ENCODE measurements around the gene CLSTN3. TPM values are rescaled to one million over a fixed set of nuclear protein-coding genes. Genes with fewer than 3 reads are reported as not detected.
"Not testable (repeated sequence)": the region's sequence is repeated elsewhere in the genome, so short reads cannot be mapped to it uniquely, and the experiment has no call there.

Gene CLSTN3
- polyA plus RNA-seq, 1 donor from 2014 or later, result 2.9 TPM

DNA sequence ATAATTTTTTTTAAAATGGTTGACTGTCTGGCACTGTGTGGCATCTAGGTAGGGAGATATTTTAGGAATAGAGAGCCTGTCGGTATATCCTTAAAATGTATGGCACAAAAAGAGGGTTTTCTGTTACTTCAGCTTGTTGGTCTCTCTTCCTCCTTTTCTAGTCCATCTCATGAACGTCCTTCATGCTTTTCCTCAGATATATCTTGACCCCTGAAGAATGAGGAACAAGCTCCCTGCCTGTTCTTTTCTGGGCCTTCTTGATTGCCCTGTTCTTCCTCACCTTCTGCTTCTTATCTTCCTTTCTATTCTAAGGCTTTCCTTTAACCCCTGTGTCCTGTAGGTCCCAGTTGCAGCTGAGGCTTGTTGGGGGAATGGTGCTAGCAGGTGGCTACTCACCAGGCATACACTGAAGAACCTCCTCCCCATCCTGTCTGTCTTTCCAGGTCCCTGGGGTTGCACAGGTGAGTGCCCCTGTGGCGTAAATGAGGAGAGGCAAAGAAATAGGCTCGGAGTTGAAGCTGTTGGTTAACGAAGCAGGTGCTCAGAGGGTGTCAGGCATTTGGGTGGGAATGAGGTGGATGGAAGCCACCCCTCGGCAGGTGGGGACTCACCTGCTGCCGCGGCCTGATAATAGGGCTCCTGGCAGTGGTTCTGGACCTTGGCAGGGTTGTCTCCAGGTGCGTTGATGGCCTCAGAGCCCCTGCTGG lies 30.7 kb upstream of the CLSTN3 start:
- Mint-ChIP-seq H3K27ac (no peak overlapping the region), H3K4me3 (no peak overlapping the region), H3K27me3 (no peaks in the 10 kb centered on the region), H3K9me3 (no peaks in the 10 kb centered on the region), H3K4me1 (peaks cover 5% of the 10 kb centered on the region in 3 donors), H3K36me3 (peaks cover 7% of the 10 kb centered on the region)

DNA sequence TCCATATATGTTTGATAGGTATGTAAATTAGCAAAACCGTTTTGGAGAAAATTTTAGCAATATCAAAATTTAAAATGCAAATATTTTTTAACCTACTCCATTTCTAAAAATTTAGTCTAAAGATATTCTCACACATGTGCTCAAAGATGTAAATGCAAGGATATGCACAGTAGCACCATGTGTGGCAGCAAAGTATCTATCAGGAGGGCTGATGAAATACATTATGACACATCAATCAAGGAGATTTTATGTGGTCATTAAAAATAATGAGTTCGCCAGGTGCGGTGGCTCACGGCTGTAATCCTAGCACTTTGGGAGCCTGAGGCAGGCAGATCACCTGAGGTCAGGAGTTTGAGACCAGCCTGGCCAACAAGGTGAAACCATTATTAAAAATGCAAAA lies 29.9 kb upstream of the CLSTN3 start:
- peaks cover 5% of the 10 kb centered on the region in 3 donors for H3K4me1 Mint-ChIP-seq
- H3K4me3 Mint-ChIP-seq, result no peak overlapping the region
- no peaks in the 10 kb centered on the region for H3K27me3 Mint-ChIP-seq
- no peaks in the 10 kb centered on the region for H3K9me3 Mint-ChIP-seq
- H3K36me3 Mint-ChIP-seq, result peaks cover 7% of the 10 kb centered on the region
- H3K27ac Mint-ChIP-seq, result no peak overlapping the region

DNA sequence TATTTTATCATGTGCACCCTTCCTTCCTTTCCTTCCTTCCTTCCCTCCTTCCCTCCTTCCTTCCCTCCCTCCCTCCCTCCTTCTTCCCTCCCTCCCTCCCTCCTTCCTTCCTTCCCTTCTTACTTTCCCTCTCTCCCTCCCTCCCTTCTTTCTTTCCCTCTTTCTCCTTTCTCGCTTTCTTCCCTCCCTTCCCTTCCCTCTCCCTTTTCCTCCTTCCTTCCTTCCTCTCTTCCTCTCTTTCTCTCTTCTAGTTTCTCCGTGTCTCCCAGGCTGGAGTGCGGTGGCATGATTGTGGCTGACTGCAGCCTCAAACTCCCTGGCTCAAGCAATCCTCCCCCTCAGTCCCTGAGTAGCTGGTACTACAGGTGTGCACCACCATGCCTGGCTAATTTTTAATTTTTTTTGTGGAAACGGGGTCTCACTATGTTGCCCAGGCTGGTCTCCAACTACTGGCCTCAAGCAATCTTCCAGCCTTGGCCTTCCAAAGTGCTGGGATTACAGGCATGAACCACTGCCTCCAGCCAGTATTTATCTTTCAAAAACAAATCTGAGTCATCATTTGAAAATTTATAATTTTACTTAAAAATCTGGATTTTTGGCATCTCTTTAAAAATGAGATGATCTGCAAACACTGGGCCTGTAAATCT lies 29.0 kb upstream of the CLSTN3 start:
- H3K27ac Mint-ChIP-seq, result no peak overlapping the region

DNA sequence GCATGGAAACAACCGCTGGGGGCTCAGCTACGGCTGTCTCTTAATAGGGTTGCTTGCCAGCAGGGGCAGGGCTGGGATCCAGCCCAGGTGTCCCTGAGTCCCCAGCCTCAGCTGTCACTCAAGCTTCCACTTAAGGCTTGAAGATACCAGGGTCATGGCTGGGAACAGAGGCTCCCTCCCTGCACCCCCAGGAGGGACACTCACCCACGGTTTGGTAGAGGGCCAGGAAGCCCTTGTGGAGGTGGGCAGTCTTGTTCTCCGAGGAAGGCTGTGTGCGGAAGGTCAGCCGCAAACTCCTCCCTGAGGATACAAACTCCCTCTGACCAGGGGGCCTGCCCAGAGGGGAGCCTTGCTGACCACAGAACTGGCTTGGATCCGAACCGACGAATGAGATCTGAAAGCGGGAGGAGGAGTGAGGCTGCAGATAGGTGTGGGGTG lies 28.5 kb upstream of the CLSTN3 start:
- Mint-ChIP-seq H3K4me3 (no peak overlapping the region), H3K4me1 (peaks cover 5 to 15% (median 8%) of the 10 kb centered on the region in 3 donors), H3K36me3 (peaks cover 14% of the 10 kb centered on the region), H3K9me3 (peaks cover 0 to 12% (median 0%) of the 10 kb centered on the region in 3 donors), H3K27ac (no peak overlapping the region), H3K27me3 (no peaks in the 10 kb centered on the region)

More for the DNA sequence above, 29.0 kb upstream of the CLSTN3 start:
- peaks cover 5 to 12% (median 5%) of the 10 kb centered on the region in 3 donors for H3K4me1 Mint-ChIP-seq
- H3K36me3 Mint-ChIP-seq, result peaks cover 14% of the 10 kb centered on the region
- H3K4me3 Mint-ChIP-seq, result no peak overlapping the region
- no peaks in the 10 kb centered on the region for H3K27me3 Mint-ChIP-seq
- peaks cover 0 to 8% (median 0%) of the 10 kb centered on the region in 3 donors for H3K9me3 Mint-ChIP-seq

DNA sequence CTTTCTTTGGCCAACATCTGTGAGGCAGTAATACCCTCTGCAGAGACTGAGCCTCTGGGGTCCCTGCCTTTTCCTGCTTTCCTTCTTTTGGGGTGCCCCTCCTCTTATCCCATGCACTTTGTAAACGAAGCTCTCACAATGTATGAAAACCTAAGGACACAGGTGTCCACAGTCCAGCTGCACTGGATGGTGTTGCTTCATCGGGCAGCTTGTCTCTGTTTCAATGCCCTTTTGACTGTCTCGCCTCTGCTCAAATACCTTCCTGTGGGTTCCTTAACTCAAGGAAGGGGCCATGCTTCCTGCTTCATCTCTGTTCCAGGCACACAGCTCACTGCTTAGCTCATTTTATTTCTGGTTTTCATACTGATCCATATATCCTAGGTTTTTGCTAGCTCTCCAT lies 27.6 kb upstream of the CLSTN3 start:
- Mint-ChIP-seq H3K4me3 (no peak overlapping the region), H3K9me3 (peaks cover 0 to 12% (median 0%) of the 10 kb centered on the region in 3 donors), H3K4me1 (peaks cover 5 to 19% (median 8%) of the 10 kb centered on the region in 3 donors), H3K27ac (no peak overlapping the region), H3K27me3 (no peaks in the 10 kb centered on the region), H3K36me3 (peaks cover 14% of the 10 kb centered on the region)

DNA sequence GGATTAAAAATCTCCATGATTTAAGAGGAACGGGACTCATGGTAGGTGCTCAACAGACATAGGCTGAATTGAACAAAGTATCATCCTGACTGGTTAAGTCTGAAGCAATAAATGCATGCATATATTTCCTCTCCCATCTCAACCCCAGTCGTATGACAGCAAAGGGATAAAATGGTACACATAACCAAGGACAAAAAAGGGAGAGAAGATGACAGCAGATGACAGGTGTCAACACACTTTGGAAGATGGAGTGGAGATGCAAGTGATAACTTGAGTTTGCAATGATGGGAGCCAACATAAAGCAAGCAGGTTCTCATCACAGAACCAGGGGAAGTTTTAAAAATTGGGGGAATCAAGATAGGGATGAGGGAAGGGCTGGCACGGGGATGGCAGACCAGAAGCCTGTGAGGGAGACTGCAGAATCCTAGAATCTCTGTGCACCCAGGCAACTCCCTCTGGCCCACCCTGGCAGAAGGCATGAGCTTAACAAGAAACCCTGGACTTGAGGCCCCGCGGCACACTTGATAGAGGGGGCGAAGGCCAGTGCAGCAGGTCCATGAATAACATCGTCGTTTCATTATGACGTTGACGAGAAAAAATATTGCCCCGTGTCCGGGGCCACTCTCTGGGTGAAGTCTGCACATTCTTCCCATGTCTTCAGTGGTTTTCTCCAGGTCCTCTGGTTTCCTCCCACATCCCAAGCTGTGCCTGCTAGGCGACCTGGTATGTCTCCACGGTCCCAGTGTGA lies 26.2 kb upstream of the CLSTN3 start:
- Mint-ChIP-seq H3K27ac (peak overlapping the region in 1 of 3 donors; percentile 41), H3K9me3 (peaks cover 0 to 12% (median 0%) of the 10 kb centered on the region in 3 donors), H3K4me1 (peaks cover 9 to 24% (median 13%) of the 10 kb centered on the region in 3 donors), H3K36me3 (peaks cover 12% of the 10 kb centered on the region), H3K27me3 (no peaks in the 10 kb centered on the region), H3K4me3 (no peak overlapping the region)

DNA sequence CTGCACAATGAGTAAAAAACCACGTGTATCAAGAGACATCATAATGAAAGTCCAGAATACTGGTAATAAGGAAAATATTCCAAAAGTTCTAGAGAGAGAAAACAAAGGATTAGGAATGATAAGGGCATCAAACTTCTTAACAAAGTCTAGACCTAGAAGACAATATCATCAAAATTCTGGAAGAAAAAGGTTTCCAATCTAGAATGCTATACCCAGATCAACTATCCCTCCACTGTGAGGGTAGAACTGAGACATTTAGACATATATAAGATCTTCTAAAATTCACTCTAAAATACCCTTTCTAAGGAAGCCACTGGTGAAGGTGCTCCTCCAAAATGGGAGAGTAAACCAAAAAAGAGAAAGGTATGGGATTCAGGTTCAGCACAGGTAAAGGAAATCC lies 24.1 kb upstream of the CLSTN3 start:
- peaks cover 10 to 24% (median 24%) of the 10 kb centered on the region in 3 donors for H3K4me1 Mint-ChIP-seq
- peak overlapping the region in 2 of 3 donors; percentile 59 to 72 for H3K27ac Mint-ChIP-seq
- H3K27me3 Mint-ChIP-seq, result no peaks in the 10 kb centered on the region
- peaks cover 12% of the 10 kb centered on the region for H3K36me3 Mint-ChIP-seq
- H3K9me3 Mint-ChIP-seq, result peaks cover 0 to 12% (median 0%) of the 10 kb centered on the region in 3 donors
- H3K4me3 Mint-ChIP-seq, result peak overlapping the region in 2 of 4 donors; percentile 57 to 80

DNA sequence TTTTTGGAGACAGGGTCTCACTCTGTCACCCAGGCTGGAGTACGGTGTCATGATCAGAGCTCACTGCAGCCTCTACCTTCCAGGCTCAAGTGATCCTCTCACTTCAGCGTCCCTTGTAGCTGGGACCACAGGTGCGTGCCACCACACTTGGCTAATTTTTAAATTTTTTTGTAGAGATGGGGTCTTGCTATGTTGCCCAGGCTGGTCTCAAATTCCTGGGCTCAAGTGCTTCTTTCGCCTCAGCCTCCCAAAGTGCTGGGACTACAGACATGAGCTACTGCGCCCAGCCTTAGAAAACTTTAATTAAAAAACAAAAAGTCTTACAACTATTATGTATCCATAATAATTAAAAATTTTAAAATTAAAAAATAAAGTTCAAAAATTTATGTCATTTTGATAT lies 23.0 kb upstream of the CLSTN3 start:
- H3K27me3 Mint-ChIP-seq, result not testable (repeated sequence)
- Mint-ChIP-seq H3K4me3 (peak overlapping the region in 2 of 4 donors; percentile 68 to 80), H3K9me3 (peaks cover 0 to 12% (median 0%) of the 10 kb centered on the region in 3 donors), H3K4me1 (peaks cover 9 to 24% (median 24%) of the 10 kb centered on the region in 3 donors), H3K27ac (peak overlapping the region in 1 of 3 donors; percentile 59), H3K36me3 (peaks cover 12% of the 10 kb centered on the region)

DNA sequence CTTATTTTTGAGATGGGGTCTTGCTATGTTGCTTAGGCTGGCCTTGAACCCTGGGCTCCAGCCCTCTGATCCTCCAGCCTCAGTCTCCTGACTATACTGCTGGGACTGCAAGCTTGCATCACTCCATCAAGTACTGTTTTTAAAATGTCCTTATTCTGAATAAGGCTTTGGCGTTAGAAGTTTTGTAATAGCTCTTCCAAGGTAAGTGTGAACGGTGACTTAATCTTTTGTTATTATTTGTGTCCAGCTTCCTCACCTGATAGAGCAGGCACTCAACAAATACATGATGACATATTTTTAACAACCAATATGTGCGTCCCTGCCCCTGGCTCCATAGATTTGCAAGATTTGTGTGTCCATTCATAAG lies 22.6 kb upstream of the CLSTN3 start:
- peak overlapping the region; percentile 91 to 99 (median 98) for H3K4me3 Mint-ChIP-seq
- peaks cover 0 to 12% (median 0%) of the 10 kb centered on the region in 3 donors for H3K9me3 Mint-ChIP-seq
- peak overlapping the region; percentile 90 to 94 (median 91) for H3K27ac Mint-ChIP-seq
- H3K27me3 Mint-ChIP-seq, result no peaks in the 10 kb centered on the region
- peaks cover 6 to 24% (median 22%) of the 10 kb centered on the region in 3 donors for H3K4me1 Mint-ChIP-seq
- peaks cover 10% of the 10 kb centered on the region for H3K36me3 Mint-ChIP-seq

DNA sequence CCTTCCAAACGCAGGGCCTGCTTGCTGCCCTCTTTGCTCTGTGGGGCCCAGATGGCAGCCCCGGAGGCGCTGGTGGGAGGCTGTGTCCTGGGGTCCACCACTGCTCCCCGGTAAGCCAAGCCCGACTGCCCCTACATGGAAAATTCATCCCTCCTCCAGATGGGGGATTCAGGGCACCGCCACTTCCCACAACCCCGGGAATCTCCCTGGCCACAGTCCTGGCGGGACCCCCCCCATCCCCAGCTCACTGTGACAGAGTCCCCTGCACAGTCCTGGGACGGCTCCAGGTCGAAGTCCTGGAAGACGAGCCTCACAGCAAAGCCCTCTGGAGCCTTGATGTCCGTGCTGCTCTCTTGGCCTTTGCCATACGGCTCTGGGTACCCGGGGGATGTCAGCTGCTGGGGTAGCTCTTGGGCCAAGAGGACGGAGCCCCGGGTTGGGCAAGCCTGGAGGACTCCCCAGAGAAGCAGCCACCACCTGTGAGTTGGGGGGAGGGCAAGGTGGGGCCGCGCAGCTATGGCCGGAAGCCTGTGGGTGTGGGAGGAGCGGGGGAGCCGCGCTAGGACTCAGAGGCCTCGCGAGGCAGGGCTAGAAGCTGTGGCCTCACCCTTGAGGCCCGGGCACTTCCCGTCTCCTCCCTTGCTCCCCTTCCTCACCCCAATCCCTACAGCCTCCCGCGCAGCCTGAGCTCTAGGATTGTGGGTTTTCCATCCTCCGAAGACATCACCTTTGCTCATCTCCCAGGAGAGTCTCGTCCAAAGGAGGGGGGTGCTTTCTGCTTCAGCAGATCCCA lies 22.0 kb upstream of the CLSTN3 start:
- Mint-ChIP-seq H3K4me1 (peaks cover 6 to 24% (median 21%) of the 10 kb centered on the region in 3 donors), H3K36me3 (peaks cover 7% of the 10 kb centered on the region), H3K27me3 (no peaks in the 10 kb centered on the region), H3K9me3 (peaks cover 0 to 12% (median 0%) of the 10 kb centered on the region in 3 donors), H3K4me3 (peak overlapping the region; percentile 91 to 99 (median 98)), H3K27ac (peak overlapping the region; percentile 90 to 94 (median 91))

DNA sequence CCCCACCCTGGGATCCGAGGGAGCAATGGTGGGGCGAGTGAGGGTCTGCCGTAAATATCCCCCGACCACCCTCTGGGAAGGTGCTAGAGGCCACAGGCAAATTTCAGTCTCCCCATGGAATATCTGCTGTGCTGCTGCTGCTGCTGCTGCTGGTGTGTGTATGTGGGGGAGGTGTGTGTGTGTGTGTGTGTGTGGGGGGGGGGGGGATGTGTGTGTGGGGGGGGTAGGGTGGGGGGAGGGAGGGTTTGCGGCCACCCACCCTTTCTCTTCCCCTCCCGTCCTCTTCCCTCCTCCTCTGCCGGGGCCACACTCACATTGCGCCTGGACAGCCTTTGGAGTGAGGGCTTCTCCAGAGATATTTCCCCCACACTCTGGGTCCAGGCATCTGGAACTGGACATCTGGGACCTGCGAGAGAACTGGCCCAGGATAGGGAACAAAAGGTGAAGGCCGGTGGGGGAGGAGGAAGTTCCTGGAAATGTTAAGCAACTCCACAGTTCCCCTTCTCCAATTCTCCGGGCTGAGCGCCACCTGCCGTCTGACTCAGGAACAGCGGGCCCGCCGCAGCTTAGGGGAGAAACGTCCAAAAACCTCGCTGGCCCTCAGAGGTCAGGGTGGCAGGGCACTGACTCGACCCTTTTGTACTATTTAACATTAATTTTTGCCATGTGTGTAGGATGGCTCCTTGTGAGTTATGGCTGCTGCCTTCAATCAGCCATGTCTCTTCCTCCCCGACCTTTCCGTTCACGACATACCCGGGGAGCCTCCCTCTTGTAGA lies 21.2 kb upstream of the CLSTN3 start, which contains the start of gene C1RL:
TSS of gene C1RL (minus strand) at position 419 of the 776 bp plus-strand sequence. CDS start at position 385, 34 bp downstream.
- peaks cover 10 to 25% (median 25%) of the 10 kb centered on the region in 3 donors for H3K4me1 Mint-ChIP-seq
- peaks cover 7% of the 10 kb centered on the region for H3K36me3 Mint-ChIP-seq
- H3K27me3 Mint-ChIP-seq, result no peaks in the 10 kb centered on the region

DNA sequence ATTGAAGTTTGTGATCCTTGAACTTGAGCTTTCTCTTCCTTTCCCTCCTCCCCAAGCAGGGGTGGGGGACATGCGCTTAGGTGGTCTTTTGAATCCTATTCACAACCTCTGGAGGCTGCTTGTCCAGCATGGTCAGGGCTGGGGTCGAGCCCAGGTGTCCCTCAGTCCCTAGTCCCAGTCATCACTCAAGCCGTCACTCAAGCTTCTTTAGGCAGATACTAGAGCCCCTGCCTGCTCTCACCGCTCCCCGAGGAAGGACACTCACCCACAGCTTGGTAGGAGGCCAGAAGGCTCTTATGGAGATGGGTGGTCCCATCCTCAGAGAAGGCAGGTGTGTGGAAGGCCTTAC lies 20.6 kb upstream of the CLSTN3 start:
- H3K4me3 Mint-ChIP-seq, result peak overlapping the region; percentile 91 to 98 (median 95)
- H3K36me3 Mint-ChIP-seq, result peaks cover 7% of the 10 kb centered on the region
- H3K27me3 Mint-ChIP-seq, result no peaks in the 10 kb centered on the region
- H3K9me3 Mint-ChIP-seq, result peaks cover 0 to 12% (median 0%) of the 10 kb centered on the region in 3 donors
- peak overlapping the region; percentile 30 to 90 (median 80) for H3K27ac Mint-ChIP-seq
- H3K4me1 Mint-ChIP-seq, result peaks cover 10 to 25% (median 24%) of the 10 kb centered on the region in 3 donors

More for the DNA sequence above, 21.2 kb upstream of the CLSTN3 start, which contains the start of gene C1RL:
- Mint-ChIP-seq H3K4me3 (peak within 1 kb of the TSS; percentile 91 to 99 (median 98)), H3K9me3 (peaks cover 0 to 12% (median 0%) of the 10 kb centered on the region in 3 donors), H3K27ac (peak within 1 kb of the TSS; percentile 90 to 94 (median 91))

DNA sequence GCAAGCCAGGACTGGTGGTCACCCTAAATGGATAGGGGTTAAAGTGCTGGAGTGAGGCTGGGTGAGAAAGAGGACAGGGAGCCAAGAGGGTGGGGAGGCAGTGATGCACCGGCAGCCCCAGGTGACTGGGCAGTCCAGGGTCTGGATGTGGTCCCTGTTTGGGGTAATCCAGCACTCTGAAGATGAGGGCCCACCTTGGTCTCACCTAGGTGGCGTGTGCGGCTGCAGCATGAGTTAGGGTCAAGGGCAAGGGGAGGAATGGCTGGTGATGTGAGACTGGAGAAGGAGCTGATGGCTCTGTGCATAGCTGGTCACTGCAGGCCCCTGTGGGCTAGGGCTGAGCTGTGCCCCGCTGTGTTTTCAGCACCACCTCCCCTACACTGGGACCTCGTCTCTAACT lies 19.5 kb upstream of the CLSTN3 start:
- H3K36me3 Mint-ChIP-seq, result peaks cover 3% of the 10 kb centered on the region
- peak overlapping the region in 1 of 4 donors; percentile 66 for H3K4me3 Mint-ChIP-seq
- peaks cover 0 to 9% (median 0%) of the 10 kb centered on the region in 3 donors for H3K9me3 Mint-ChIP-seq
- H3K4me1 Mint-ChIP-seq, result peaks cover 10 to 24% (median 22%) of the 10 kb centered on the region in 3 donors
- H3K27ac Mint-ChIP-seq, result no peak overlapping the region
- no peaks in the 10 kb centered on the region for H3K27me3 Mint-ChIP-seq

Data from IgD-negative memory B cell (primary cell).